Activated naive CD4-positive, alpha-beta T cell treated with anti-CD3 and anti-CD28 coated beads for 36 hours (primary cell): ENCODE measurements around the gene PCDHGB6. TPM values are rescaled to one million over a fixed set of nuclear protein-coding genes. Genes with fewer than 3 reads are reported as not detected.
"Not testable (repeated sequence)": the region's sequence is repeated elsewhere in the genome, so short reads cannot be mapped to it uniquely, and the experiment has no call there.

ENCODE experiments used
- CTCF ChIA-PET: fragments of 350-600 bp; sonication (Branson Sonifier 250); formaldehyde crosslinking; loops from one replicate; lab custom pipeline; 2021; ENCODE audit warnings: antibody characterized with exemption; lab: Charles Lee
- DNase-seq: peaks from one replicate; pipeline ENCODE4 v3.0.0-alpha.2; 2020
- H3K27ac Mint-ChIP-seq: one replicate; pipeline ENCODE4 v1.8.0; 2021; ENCODE audit warnings: mild to moderate bottlenecking, mixed read lengths
- H3K27me3 Mint-ChIP-seq: one replicate; pipeline ENCODE4 v1.8.0; 2021; ENCODE audit warnings: low read depth, mixed read lengths
- H3K36me3 Mint-ChIP-seq: one replicate; pipeline ENCODE4 v1.8.0; 2021; ENCODE audit warnings: low read depth, mixed read lengths
- H3K4me1 Mint-ChIP-seq: one replicate; pipeline ENCODE4 v1.8.0; 2021; ENCODE audit warnings: low read depth, mixed read lengths
- H3K4me3 Mint-ChIP-seq: one replicate; pipeline ENCODE4 v1.8.0; 2021; ENCODE audit warnings: mild to moderate bottlenecking, moderate library complexity, mixed read lengths
- H3K9me3 Mint-ChIP-seq: one replicate; pipeline ENCODE4 v1.8.0; 2021; ENCODE audit warnings: mixed read lengths
- intact Hi-C: fragments of 100-400 bp; cut with micrococcal nuclease; formaldehyde crosslinking; loops from one replicate; pipeline ENCODE4 v1.15.1; 2023
- total RNA-seq, 2 experiments: library from RNA; stranded (reverse); gene quantifications; one replicate each; pipeline ENCODE4 v1.2.3, GENCODE V29; 2021

Gene PCDHGB6
- total RNA-seq: under 1 TPM in 1 of 2 experiments, not detected in 1; 0.05 TPM

DNA sequence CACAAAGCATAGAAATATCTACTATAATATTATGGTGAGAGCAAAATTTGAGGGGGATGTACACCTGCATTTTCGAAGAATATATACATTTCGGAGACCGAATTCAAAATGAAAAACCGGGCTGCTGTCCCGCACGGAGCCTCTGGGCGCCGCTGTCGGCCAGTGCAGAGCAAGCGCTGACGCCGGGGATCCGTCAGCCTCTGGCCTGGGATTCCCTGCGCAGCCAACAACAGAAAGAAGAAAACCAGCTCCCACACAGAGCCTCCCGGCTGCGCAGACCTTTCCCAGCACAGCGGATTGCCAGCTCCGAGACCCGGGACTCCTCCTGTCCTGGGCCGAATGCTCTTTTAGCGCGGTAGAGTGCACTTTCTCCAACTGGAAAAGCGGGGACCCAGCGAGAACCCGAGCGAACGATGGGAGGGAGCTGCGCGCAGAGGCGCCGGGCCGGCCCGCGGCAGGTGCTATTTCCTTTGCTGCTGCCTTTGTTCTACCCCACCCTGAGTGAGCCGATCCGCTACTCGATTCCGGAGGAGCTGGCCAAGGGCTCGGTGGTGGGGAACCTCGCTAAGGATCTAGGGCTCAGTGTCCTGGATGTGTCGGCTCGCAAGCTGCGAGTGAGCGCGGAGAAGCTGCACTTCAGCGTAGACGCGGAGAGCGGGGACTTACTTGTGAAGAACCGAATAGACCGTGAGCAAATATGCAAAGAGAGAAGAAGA, at the start of gene PCDHGB6:
Gene PCDHGB6, plus strand, starts transcription at position 232 of the 716 bp plus-strand sequence. Its CDS starts 182 bp downstream, at position 414.
- CTCF ChIA-PET: interaction anchor here (0.7 to 2.0 kb wide), 6 partner anchors 9 to 156 kb away, joined by 3 to 9 read pairs (median 4); partner anchors contain the start of genes PCDHGA11, PCDHGB7, PCDHGC3 and TAF7
- Mint-ChIP-seq H3K9me3 (peaks cover 19% of the 10 kb centered on the region), H3K27me3 (peaks cover 66% of the 10 kb centered on the region), H3K36me3 (peaks cover 14% of the 10 kb centered on the region), H3K4me3 (peak within 1 kb of the TSS; percentile 48)
- peak; percentile 51 for DNase-seq
- not testable (repeated sequence) for H3K27ac Mint-ChIP-seq, H3K4me1 Mint-ChIP-seq
- intact Hi-C loops: loop anchor here (5.0 kb wide), 1 partner anchor 36 kb away; the partner anchor contains the start of genes PCDHGA6 and PCDHGB3

GRCh38 chr5:141359790-141360426, 47.9 kb upstream of the PCDHGB6 start, which contains the start of gene PCDHGB2:
PCDHGB2 (plus strand) TSS chr5:141359994; CDS start chr5:141360136, 142 bp downstream.
- intact Hi-C loops: no loop called here
- Mint-ChIP-seq H3K27me3 (peaks cover 82% of the 10 kb centered on the region), H3K27ac (no peak within 1 kb of the TSS), H3K9me3 (peaks cover 25% of the 10 kb centered on the region), H3K4me3 (peak within 1 kb of the TSS; percentile 56), H3K36me3 (peaks cover 30% of the 10 kb centered on the region), H3K4me1 (no peaks in the 10 kb centered on the region)
- CTCF ChIA-PET: no interaction called here
- DNase-seq: peak; percentile 19

- CTCF ChIA-PET: no interaction called here
- Mint-ChIP-seq H3K4me1 (no peaks in the 10 kb centered on the region), H3K27ac (no peak overlapping the region), H3K27me3 (peaks cover 83% of the 10 kb centered on the region), H3K4me3 (no peak overlapping the region), H3K36me3 (peaks cover 31% of the 10 kb centered on the region), H3K9me3 (peaks cover 31% of the 10 kb centered on the region)
- intact Hi-C loops: no loop called here
- DNase-seq: no peak
Measured at GRCh38 chr5:141360685-141361084, 47.1 kb upstream of the PCDHGB6 start.

GRCh38 chr5:141362719-141363118, 45.1 kb upstream of the PCDHGB6 start:
- Mint-ChIP-seq H3K36me3 (peaks cover 28% of the 10 kb centered on the region), H3K4me3 (no peak overlapping the region), H3K4me1 (no peaks in the 10 kb centered on the region), H3K9me3 (peaks cover 30% of the 10 kb centered on the region), H3K27ac (no peak overlapping the region), H3K27me3 (peaks cover 77% of the 10 kb centered on the region)
- CTCF ChIA-PET: no interaction called here
- intact Hi-C loops: no loop called here
- DNase-seq: no peak

GRCh38 chr5:141363952-141364660, 43.7 kb upstream of the PCDHGB6 start, which contains the start of gene PCDHGA5:
PCDHGA5 (plus strand) TSS chr5:141364162; CDS start chr5:141364331, 169 bp downstream.
- intact Hi-C loops: no loop called here
- H3K27ac Mint-ChIP-seq: no peak within 1 kb of the TSS
- peaks cover 24% of the 10 kb centered on the region for H3K36me3 Mint-ChIP-seq
- CTCF ChIA-PET: interaction anchor here (1.0 to 1.9 kb wide), 8 partner anchors 9 to 149 kb away, joined by 3 to 6 read pairs (median 4); partner anchors contain the start of genes PCDHGA10, PCDHGA11, PCDHGA4 and PCDHGA6
- H3K9me3 Mint-ChIP-seq: peaks cover 30% of the 10 kb centered on the region
- no peaks in the 10 kb centered on the region for H3K4me1 Mint-ChIP-seq
- H3K27me3 Mint-ChIP-seq: peaks cover 76% of the 10 kb centered on the region
- no peak for DNase-seq
- H3K4me3 Mint-ChIP-seq: no peak within 1 kb of the TSS

GRCh38 chr5:141366016-141366896, 41.6 kb upstream of the PCDHGB6 start:
- peaks cover 4% of the 10 kb centered on the region for H3K4me1 Mint-ChIP-seq
- H3K27me3 Mint-ChIP-seq: peaks cover 72% of the 10 kb centered on the region
- DNase-seq: no peak

DNA sequence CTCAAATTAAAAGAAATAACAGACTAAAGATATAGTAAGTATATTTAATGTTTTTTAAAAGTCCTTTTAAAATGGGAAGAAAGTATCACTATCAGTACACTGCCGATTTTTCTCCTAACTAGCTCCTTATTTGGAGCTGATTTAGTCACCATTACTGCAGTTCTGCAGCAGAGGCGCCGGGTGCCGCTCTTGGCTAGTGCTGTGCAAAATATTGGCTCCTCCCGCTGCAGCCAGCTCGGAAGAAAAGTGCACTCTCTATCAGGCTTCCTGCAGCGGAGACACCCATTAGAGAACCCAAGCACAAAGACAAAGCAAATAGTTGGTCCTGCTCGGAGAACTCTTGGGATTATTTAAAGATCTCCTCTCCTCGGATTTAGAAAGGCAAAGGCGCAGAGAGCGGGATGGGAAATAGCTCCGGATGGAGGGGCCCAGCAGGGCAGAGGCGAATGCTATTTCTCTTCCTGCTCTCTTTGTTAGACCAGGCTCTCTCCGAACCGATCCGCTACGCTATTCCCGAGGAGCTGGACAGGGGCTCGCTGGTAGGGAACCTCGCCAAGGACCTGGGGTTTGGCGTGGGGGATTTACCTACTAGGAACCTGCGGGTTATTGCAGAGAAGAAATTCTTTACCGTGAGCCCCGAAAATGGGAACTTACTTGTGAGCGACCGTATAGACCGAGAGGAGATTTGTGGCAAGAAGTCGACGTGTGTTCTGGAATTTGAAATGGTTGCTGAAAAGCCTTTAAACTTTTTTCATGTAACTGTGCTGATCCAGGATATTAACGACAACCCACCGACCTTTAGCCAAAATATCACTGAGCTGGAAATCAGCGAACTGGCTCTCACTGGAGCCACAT, 37.6 kb upstream of the PCDHGB6 start, which contains the start of gene PCDHGB3:
Gene PCDHGB3, plus strand, starts transcription at position 249 of the 855 bp plus-strand sequence. Its CDS starts 153 bp downstream, at position 402.
- H3K9me3 Mint-ChIP-seq: peaks cover 25% of the 10 kb centered on the region
- CTCF ChIA-PET: interaction anchor here (0.6 to 2.0 kb wide), 21 partner anchors 11 to 196 kb away, joined by 3 to 8 read pairs (median 3); partner anchors contain the start of genes PCDHGA11, PCDHGA12, PCDHGA2 and PCDHGB1
- intact Hi-C loops: loop anchor here (1.0 to 10.0 kb wide), 4 partner anchors 37 to 194 kb away; partner anchors contain the start of genes PCDHB13, PCDHGA11 and PCDHGB6
- peak within 1 kb of the TSS; percentile 69 for H3K4me3 Mint-ChIP-seq
- peaks cover 68% of the 10 kb centered on the region for H3K27me3 Mint-ChIP-seq
- peak; percentile 47 for DNase-seq
- peaks cover 7% of the 10 kb centered on the region for H3K36me3 Mint-ChIP-seq
- peaks cover 4% of the 10 kb centered on the region for H3K4me1 Mint-ChIP-seq
- H3K27ac Mint-ChIP-seq: no peak within 1 kb of the TSS

More at GRCh38 chr5:141366016-141366896, 41.6 kb upstream of the PCDHGB6 start:
- Mint-ChIP-seq H3K27ac (no peak overlapping the region), H3K36me3 (peaks cover 11% of the 10 kb centered on the region), H3K9me3 (peaks cover 23% of the 10 kb centered on the region), H3K4me3 (no peak overlapping the region)
- CTCF ChIA-PET: no interaction called here
- intact Hi-C loops: no loop called here

- peaks cover 66% of the 10 kb centered on the region for H3K27me3 Mint-ChIP-seq
- peaks cover 4% of the 10 kb centered on the region for H3K4me1 Mint-ChIP-seq
- no peak for DNase-seq
- intact Hi-C loops: loop anchor here (5.0 to 10.0 kb wide), 3 partner anchors 35 to 157 kb away; partner anchors contain the start of genes PCDHB13, PCDHGA11 and PCDHGB6
- no peak overlapping the region for H3K4me3 Mint-ChIP-seq
- H3K27ac Mint-ChIP-seq: no peak overlapping the region
- H3K36me3 Mint-ChIP-seq: peaks cover 9% of the 10 kb centered on the region
- peaks cover 24% of the 10 kb centered on the region for H3K9me3 Mint-ChIP-seq
- CTCF ChIA-PET: interaction anchor here (0.6 to 1.2 kb wide), 5 partner anchors 9 to 150 kb away, joined by 3 to 4 read pairs (median 3); partner anchors contain the start of gene PCDHGA4
Measured at GRCh38 chr5:141371572-141372475, 36.0 kb upstream of the PCDHGB6 start.

DNA sequence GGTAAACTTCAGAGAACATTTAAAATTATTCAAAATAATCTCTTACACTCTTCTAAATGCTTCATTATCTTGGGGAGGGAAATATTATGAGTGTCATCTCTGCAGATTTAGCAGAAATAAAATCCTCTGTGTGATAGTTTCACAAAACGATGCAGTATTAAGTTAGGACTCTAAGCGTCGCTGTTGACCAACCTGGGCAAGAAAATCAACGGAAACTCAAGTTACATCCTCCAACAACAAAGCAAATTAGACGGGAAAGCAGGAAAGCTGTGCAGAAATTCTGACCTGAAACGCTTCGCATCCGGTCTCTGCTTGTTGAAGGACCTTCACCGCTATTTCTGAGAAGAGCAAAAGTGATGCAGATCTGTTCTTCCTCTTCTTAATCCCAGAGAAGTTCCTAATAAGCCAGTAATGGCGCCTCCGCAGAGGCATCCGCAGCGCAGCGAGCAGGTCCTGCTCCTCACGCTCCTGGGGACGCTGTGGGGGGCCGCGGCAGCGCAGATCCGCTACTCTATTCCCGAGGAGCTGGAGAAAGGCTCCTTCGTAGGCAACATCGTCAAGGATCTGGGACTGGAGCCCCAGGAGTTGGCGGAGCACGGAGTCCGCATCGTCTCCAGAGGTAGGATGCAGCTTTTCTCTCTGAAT, 34.0 kb upstream of the PCDHGB6 start, which contains the start of gene PCDHGA6:
Gene PCDHGA6, plus strand, starts transcription at position 219 of the 645 bp plus-strand sequence. Its CDS starts 193 bp downstream, at position 412.
- CTCF ChIA-PET: interaction anchor here (1.0 to 1.2 kb wide), 2 partner anchors 10 to 47 kb away, joined by 3 to 4 read pairs; partner anchors contain the start of genes PCDHGA11 and PCDHGA5
- H3K27me3 Mint-ChIP-seq: peaks cover 57% of the 10 kb centered on the region
- peaks cover 4% of the 10 kb centered on the region for H3K4me1 Mint-ChIP-seq
- DNase-seq: no peak
- peaks cover 11% of the 10 kb centered on the region for H3K36me3 Mint-ChIP-seq
- H3K4me3 Mint-ChIP-seq: peak within 1 kb of the TSS; percentile 51
- H3K9me3 Mint-ChIP-seq: peaks cover 28% of the 10 kb centered on the region
- no peak within 1 kb of the TSS for H3K27ac Mint-ChIP-seq
- intact Hi-C loops: loop anchor here (5.0 to 10.0 kb wide), 3 partner anchors 34 to 159 kb away; partner anchors contain the start of genes PCDHB13, PCDHGA11 and PCDHGB6
